GM21529 (cell line): ENCODE results near the gene FKBP1A.

ENCODE experiments used
- ATAC-seq: cut with Tn5 transposase; IDR thresholded peaks from one replicate; pipeline ENCODE4 v1.9.1; 2021; ENCODE audit not compliant: unreplicated experiment

FKBP1A gene

GRCh38 chr20:1320902-1321653 lies 71.8 kb downstream of the FKBP1A start:
- no peak for ATAC-seq

GRCh38 chr20:1320016-1320415 lies 72.8 kb downstream of the FKBP1A start:
- no peak for ATAC-seq

- no peak for ATAC-seq
These were observed 73.4 kb downstream of the FKBP1A start for GRCh38 chr20:1319462-1319861.

GRCh38 chr20:1319051-1319450 lies 73.8 kb downstream of the FKBP1A start:
- no peak for ATAC-seq
